Breast epithelium (tissue), 3 donors: Measurements from ENCODE around the gene PTPRK.

Source experiments
- CTCF ChIP-seq, 3 donors: fragments of 450-650 bp; IDR thresholded peaks; one replicate each; pipeline ENCODE4 v1.5.1; 2016 to 2017; ENCODE audit warnings: antibody characterized with exemption in 3 of 3, mild to moderate bottlenecking in 3 of 3, moderate library complexity in 3 of 3
- POLR2A ChIP-seq: fragments of 450-650 bp; IDR thresholded peaks from one replicate; pipeline ENCODE4 v1.6.1; 2016; ENCODE audit warnings: antibody characterized with exemption, mild to moderate bottlenecking, moderate library complexity
- POLR2AphosphoS5 ChIP-seq, 3 donors: sonication (generic); formaldehyde crosslinking; IDR thresholded peaks; one replicate each; pipeline ENCODE4 v1.6.1; 2017; ENCODE audit warnings: antibody characterized with exemption in 3 of 3

- TF ChIP-seq CTCF (IDR thresholded peaks at IDR 0.05) (no peak), POLR2AphosphoS5 (IDR thresholded peaks at IDR 0.05) (no peak), POLR2A (no peak)
Observed at GRCh38 chr6:128389820-128390534, 130.4 kb downstream of the PTPRK start.
